Measurements from ENCODE around the gene UBAC1. TPM values are rescaled to one million over a fixed set of nuclear protein-coding genes. Genes with fewer than 3 reads are reported as not detected.

UBAC1 gene
- polyA plus RNA-seq, 6 donors from 2014 or later, result 16.1 to 23.0 (median 21.6) TPM

- Mint-ChIP-seq H3K27me3 (no peaks in the 10 kb centered on the region), H3K4me1 (peaks cover 39 to 60% (median 57%) of the 10 kb centered on the region in 3 donors), H3K4me3 (peak overlapping the region; percentile 67 to 96 (median 86)), H3K36me3 (peaks cover 10 to 15% of the 10 kb centered on the region in 2 donors), H3K27ac (peak overlapping the region in 4 of 6 donors; percentile 26 to 84 (median 68)), H3K9me3 (peaks cover 0 to 5% (median 0%) of the 10 kb centered on the region in 7 donors)
- ATAC-seq (ENCODE audit: low read depth in 2 of 2) (no peak), DNase-seq (no peak)
These were observed 54.7 kb downstream of the UBAC1 start for GRCh38 chr9:135906291-135907005.

GRCh38 chr9:135905380-135906258 is 55.6 kb downstream of the UBAC1 start:
- Mint-ChIP-seq H3K4me1 (peaks cover 36 to 57% (median 54%) of the 10 kb centered on the region in 3 donors), H3K4me3 (peak overlapping the region; percentile 67 to 96 (median 86)), H3K9me3 (no peaks in the 10 kb centered on the region), H3K27ac (peak overlapping the region in 3 of 6 donors; percentile 26 to 84 (median 65)), H3K36me3 (peaks cover 2 to 7% of the 10 kb centered on the region in 2 donors), H3K27me3 (no peaks in the 10 kb centered on the region)
- no peak for DNase-seq
- no peak for ATAC-seq (ENCODE audit: low read depth in 2 of 2)

GRCh38 chr9:135903786-135904520 is 57.2 kb downstream of the UBAC1 start:
- H3K27ac Mint-ChIP-seq, result no peak overlapping the region
- peaks cover 33 to 53% (median 50%) of the 10 kb centered on the region in 3 donors for H3K4me1 Mint-ChIP-seq
- H3K9me3 Mint-ChIP-seq, result peaks cover 0 to 1% (median 0%) of the 10 kb centered on the region in 7 donors
- no peaks in the 10 kb centered on the region for H3K27me3 Mint-ChIP-seq
- no peaks in the 10 kb centered on the region for H3K36me3 Mint-ChIP-seq
- DNase-seq (no peak), ATAC-seq (ENCODE audit: low read depth in 2 of 2) (no peak)
- peak overlapping the region in 3 of 8 donors; percentile 15 to 57 (median 47) for H3K4me3 Mint-ChIP-seq

GRCh38 chr9:135903358-135903656 is 57.9 kb downstream of the UBAC1 start:
- DNase-seq, result no peak
- Mint-ChIP-seq H3K36me3 (no peaks in the 10 kb centered on the region), H3K9me3 (peaks cover 0 to 1% (median 0%) of the 10 kb centered on the region in 7 donors), H3K4me3 (peak overlapping the region in 2 of 8 donors; percentile 16 to 18), H3K4me1 (peaks cover 30 to 51% (median 48%) of the 10 kb centered on the region in 3 donors), H3K27ac (no peak overlapping the region), H3K27me3 (no peaks in the 10 kb centered on the region)
- no peak for ATAC-seq (ENCODE audit: low read depth in 2 of 2)

GRCh38 chr9:135902655-135903357 is 58.4 kb downstream of the UBAC1 start:
- Mint-ChIP-seq H3K4me1 (peaks cover 29 to 50% (median 47%) of the 10 kb centered on the region in 3 donors), H3K27ac (peak overlapping the region in 1 of 6 donors; percentile 52), H3K4me3 (peak overlapping the region in 2 of 8 donors; percentile 16 to 18), H3K9me3 (peaks cover 0 to 1% (median 0%) of the 10 kb centered on the region in 7 donors), H3K36me3 (no peaks in the 10 kb centered on the region), H3K27me3 (no peaks in the 10 kb centered on the region)
- no peak for DNase-seq
- ATAC-seq (ENCODE audit: low read depth in 2 of 2), result no peak

- peaks cover 29 to 50% (median 47%) of the 10 kb centered on the region in 3 donors for H3K4me1 Mint-ChIP-seq
- no peaks in the 10 kb centered on the region for H3K36me3 Mint-ChIP-seq
- no peaks in the 10 kb centered on the region for H3K27me3 Mint-ChIP-seq
- peaks cover 0 to 1% (median 0%) of the 10 kb centered on the region in 7 donors for H3K9me3 Mint-ChIP-seq
- DNase-seq (no peak), ATAC-seq (ENCODE audit: low read depth in 2 of 2) (no peak)
- H3K4me3 Mint-ChIP-seq, result peak overlapping the region in 2 of 8 donors; percentile 7 to 16
- peak overlapping the region in 1 of 6 donors; percentile 86 for H3K27ac Mint-ChIP-seq
These were observed 59.3 kb downstream of the UBAC1 start for GRCh38 chr9:135901826-135902225.

- Mint-ChIP-seq H3K36me3 (no peaks in the 10 kb centered on the region), H3K9me3 (peaks cover 0 to 1% (median 0%) of the 10 kb centered on the region in 7 donors), H3K27ac (peak overlapping the region in 1 of 6 donors; percentile 86), H3K4me3 (no peak overlapping the region), H3K27me3 (no peaks in the 10 kb centered on the region), H3K4me1 (peaks cover 34 to 56% (median 52%) of the 10 kb centered on the region in 3 donors)
- no peak for DNase-seq
- ATAC-seq (ENCODE audit: low read depth in 2 of 2), result no peak
These were observed 60.0 kb downstream of the UBAC1 start for GRCh38 chr9:135901031-135901758.

- Mint-ChIP-seq H3K9me3 (peaks cover 0 to 1% (median 0%) of the 10 kb centered on the region in 7 donors), H3K4me3 (no peak overlapping the region), H3K36me3 (no peaks in the 10 kb centered on the region), H3K27ac (no peak overlapping the region), H3K4me1 (peaks cover 43 to 55% (median 50%) of the 10 kb centered on the region in 3 donors), H3K27me3 (no peaks in the 10 kb centered on the region)
- ATAC-seq (ENCODE audit: low read depth in 2 of 2) (no peak), DNase-seq (no peak)
These were observed 62.4 kb downstream of the UBAC1 start for GRCh38 chr9:135898634-135899407.

GRCh38 chr9:135896626-135897025 is 64.5 kb downstream of the UBAC1 start:
- Mint-ChIP-seq H3K36me3 (no peaks in the 10 kb centered on the region), H3K27me3 (no peaks in the 10 kb centered on the region), H3K4me1 (peaks cover 53 to 65% (median 56%) of the 10 kb centered on the region in 3 donors), H3K9me3 (peaks cover 0 to 1% (median 0%) of the 10 kb centered on the region in 7 donors), H3K27ac (peak overlapping the region in 1 of 6 donors; percentile 75), H3K4me3 (no peak overlapping the region)
- no peak for ATAC-seq (ENCODE audit: low read depth in 2 of 2)
- DNase-seq, result no peak

- Mint-ChIP-seq H3K27me3 (no peaks in the 10 kb centered on the region), H3K27ac (peak overlapping the region in 2 of 6 donors; percentile 8 to 75), H3K4me1 (peaks cover 50 to 67% (median 58%) of the 10 kb centered on the region in 3 donors), H3K36me3 (no peaks in the 10 kb centered on the region), H3K9me3 (peaks cover 0 to 1% (median 0%) of the 10 kb centered on the region in 7 donors), H3K4me3 (no peak overlapping the region)
- DNase-seq (no peak), ATAC-seq (ENCODE audit: low read depth in 2 of 2) (peak; percentile 30 to 43)
These were observed 65.0 kb downstream of the UBAC1 start for GRCh38 chr9:135896205-135896604.

GRCh38 chr9:135895202-135895848 is 65.8 kb downstream of the UBAC1 start:
- Mint-ChIP-seq H3K27ac (peak overlapping the region in 2 of 6 donors; percentile 59 to 68), H3K4me3 (no peak overlapping the region), H3K4me1 (peaks cover 47 to 69% (median 59%) of the 10 kb centered on the region in 3 donors), H3K27me3 (no peaks in the 10 kb centered on the region), H3K36me3 (no peaks in the 10 kb centered on the region), H3K9me3 (peaks cover 0 to 1% (median 0%) of the 10 kb centered on the region in 7 donors)
- ATAC-seq (ENCODE audit: low read depth in 2 of 2) (no peak), DNase-seq (no peak)

Data from naive B cell (primary cell).